ENCODE results near the gene NEK11.

The NEK11 gene

GRCh38 chr3:131200636-131201199 lies 174.0 kb downstream of the NEK11 start:
- H3K4me1 ChIP-seq (ENCODE audit: insufficient read depth, insufficient read length), result no peaks in the 10 kb centered on the region
- no peak for TF ChIP-seq YY1 (IDR thresholded peaks at IDR 0.05; ENCODE audit: insufficient read depth, insufficient read length)
- no peak for TF ChIP-seq SUZ12 (IDR thresholded peaks at IDR 0.05; ENCODE audit: extremely low read depth, insufficient read depth, insufficient read length)
- TF ChIP-seq ZNF274 (IDR thresholded peaks at IDR 0.05; ENCODE audit: low read depth, low read length), result no peak
- H3K27me3 ChIP-seq (ENCODE audit: insufficient read depth, insufficient read length), result no peaks in the 10 kb centered on the region
- peaks cover 25% of the 10 kb centered on the region for H3K9me3 ChIP-seq (ENCODE audit: insufficient read depth, low read length)
- no peak for DNase-seq (ENCODE audit: low read depth, low spot score)
- no peaks in the 10 kb centered on the region for H3K36me3 ChIP-seq (ENCODE audit: insufficient read depth, insufficient read length, low read length)
- H3K9ac ChIP-seq (ENCODE audit: insufficient read length, low read depth), result no peak overlapping the region
- H3K4me3 ChIP-seq (ENCODE audit: insufficient read length, low read depth), result no peak overlapping the region

GRCh38 chr3:131216330-131216729 lies 189.7 kb downstream of the NEK11 start:
- no peak overlapping the region for H3K9ac ChIP-seq (ENCODE audit: insufficient read length, low read depth)
- no peak for TF ChIP-seq SUZ12 (IDR thresholded peaks at IDR 0.05; ENCODE audit: extremely low read depth, insufficient read depth, insufficient read length)
- TF ChIP-seq YY1 (IDR thresholded peaks at IDR 0.05; ENCODE audit: insufficient read depth, insufficient read length), result no peak
- no peak for TF ChIP-seq ZNF274 (IDR thresholded peaks at IDR 0.05; ENCODE audit: low read depth, low read length)
- no peaks in the 10 kb centered on the region for H3K9me3 ChIP-seq (ENCODE audit: insufficient read depth, low read length)
- H3K36me3 ChIP-seq (ENCODE audit: insufficient read depth, insufficient read length, low read length), result no peaks in the 10 kb centered on the region
- H3K4me3 ChIP-seq (ENCODE audit: insufficient read length, low read depth), result no peak overlapping the region
- no peaks in the 10 kb centered on the region for H3K27me3 ChIP-seq (ENCODE audit: insufficient read depth, insufficient read length)
- no peak for DNase-seq (ENCODE audit: low read depth, low spot score)
- H3K4me1 ChIP-seq (ENCODE audit: insufficient read depth, insufficient read length), result peaks cover 2% of the 10 kb centered on the region

- DNase-seq (ENCODE audit: low read depth, low spot score), result peak; percentile 40
- peaks cover 2% of the 10 kb centered on the region for H3K4me1 ChIP-seq (ENCODE audit: insufficient read depth, insufficient read length)
- no peak overlapping the region for H3K4me3 ChIP-seq (ENCODE audit: insufficient read length, low read depth)
- no peaks in the 10 kb centered on the region for H3K36me3 ChIP-seq (ENCODE audit: insufficient read depth, insufficient read length, low read length)
- H3K27me3 ChIP-seq (ENCODE audit: insufficient read depth, insufficient read length), result no peaks in the 10 kb centered on the region
- no peak for TF ChIP-seq YY1 (IDR thresholded peaks at IDR 0.05; ENCODE audit: insufficient read depth, insufficient read length)
- TF ChIP-seq ZNF274 (IDR thresholded peaks at IDR 0.05; ENCODE audit: low read depth, low read length), result no peak
- no peak for TF ChIP-seq SUZ12 (IDR thresholded peaks at IDR 0.05; ENCODE audit: extremely low read depth, insufficient read depth, insufficient read length)
- H3K9me3 ChIP-seq (ENCODE audit: insufficient read depth, low read length), result no peaks in the 10 kb centered on the region
- H3K9ac ChIP-seq (ENCODE audit: insufficient read length, low read depth), result no peak overlapping the region
Observed at GRCh38 chr3:131216801-131217200, 190.1 kb downstream of the NEK11 start.

GRCh38 chr3:131217296-131217741 lies 190.6 kb downstream of the NEK11 start:
- H3K4me3 ChIP-seq (ENCODE audit: insufficient read length, low read depth), result no peak overlapping the region

GRCh38 chr3:131218196-131218595 lies 191.5 kb downstream of the NEK11 start:
- peaks cover 2% of the 10 kb centered on the region for H3K4me1 ChIP-seq (ENCODE audit: insufficient read depth, insufficient read length)
- no peaks in the 10 kb centered on the region for H3K36me3 ChIP-seq (ENCODE audit: insufficient read depth, insufficient read length, low read length)
- no peak for DNase-seq (ENCODE audit: low read depth, low spot score)
- H3K9ac ChIP-seq (ENCODE audit: insufficient read length, low read depth), result no peak overlapping the region
- no peaks in the 10 kb centered on the region for H3K9me3 ChIP-seq (ENCODE audit: insufficient read depth, low read length)
- no peak overlapping the region for H3K4me3 ChIP-seq (ENCODE audit: insufficient read length, low read depth)
- TF ChIP-seq YY1 (IDR thresholded peaks at IDR 0.05; ENCODE audit: insufficient read depth, insufficient read length) (no peak), SUZ12 (IDR thresholded peaks at IDR 0.05; ENCODE audit: extremely low read depth, insufficient read depth, insufficient read length) (no peak), ZNF274 (IDR thresholded peaks at IDR 0.05; ENCODE audit: low read depth, low read length) (no peak)
- H3K27me3 ChIP-seq (ENCODE audit: insufficient read depth, insufficient read length), result no peaks in the 10 kb centered on the region

More at GRCh38 chr3:131217296-131217741, 190.6 kb downstream of the NEK11 start:
- TF ChIP-seq YY1 (IDR thresholded peaks at IDR 0.05; ENCODE audit: insufficient read depth, insufficient read length), result no peak
- no peak for TF ChIP-seq SUZ12 (IDR thresholded peaks at IDR 0.05; ENCODE audit: extremely low read depth, insufficient read depth, insufficient read length)
- TF ChIP-seq ZNF274 (IDR thresholded peaks at IDR 0.05; ENCODE audit: low read depth, low read length), result no peak
- peaks cover 2% of the 10 kb centered on the region for H3K4me1 ChIP-seq (ENCODE audit: insufficient read depth, insufficient read length)
- H3K9ac ChIP-seq (ENCODE audit: insufficient read length, low read depth), result no peak overlapping the region
- no peaks in the 10 kb centered on the region for H3K27me3 ChIP-seq (ENCODE audit: insufficient read depth, insufficient read length)
- no peaks in the 10 kb centered on the region for H3K9me3 ChIP-seq (ENCODE audit: insufficient read depth, low read length)
- no peak for DNase-seq (ENCODE audit: low read depth, low spot score)
- H3K36me3 ChIP-seq (ENCODE audit: insufficient read depth, insufficient read length, low read length), result no peaks in the 10 kb centered on the region

GRCh38 chr3:131221731-131222130 lies 195.1 kb downstream of the NEK11 start:
- Histone ChIP-seq H3K4me1 (ENCODE audit: insufficient read depth, insufficient read length) (peaks cover 2% of the 10 kb centered on the region), H3K36me3 (ENCODE audit: insufficient read depth, insufficient read length, low read length) (no peaks in the 10 kb centered on the region), H3K9ac (ENCODE audit: insufficient read length, low read depth) (no peak overlapping the region), H3K27me3 (ENCODE audit: insufficient read depth, insufficient read length) (no peaks in the 10 kb centered on the region), H3K4me3 (ENCODE audit: insufficient read length, low read depth) (no peak overlapping the region), H3K9me3 (ENCODE audit: insufficient read depth, low read length) (no peaks in the 10 kb centered on the region)
- DNase-seq (ENCODE audit: low read depth, low spot score), result no peak
- TF ChIP-seq YY1 (IDR thresholded peaks at IDR 0.05; ENCODE audit: insufficient read depth, insufficient read length), result no peak
- no peak for TF ChIP-seq ZNF274 (IDR thresholded peaks at IDR 0.05; ENCODE audit: low read depth, low read length)
- no peak for TF ChIP-seq SUZ12 (IDR thresholded peaks at IDR 0.05; ENCODE audit: extremely low read depth, insufficient read depth, insufficient read length)

- Histone ChIP-seq H3K4me1 (ENCODE audit: insufficient read depth, insufficient read length) (no peaks in the 10 kb centered on the region), H3K9me3 (ENCODE audit: insufficient read depth, low read length) (no peaks in the 10 kb centered on the region), H3K27me3 (ENCODE audit: insufficient read depth, insufficient read length) (no peaks in the 10 kb centered on the region), H3K4me3 (ENCODE audit: insufficient read length, low read depth) (no peak overlapping the region), H3K9ac (ENCODE audit: insufficient read length, low read depth) (no peak overlapping the region), H3K36me3 (ENCODE audit: insufficient read depth, insufficient read length, low read length) (no peaks in the 10 kb centered on the region)
- TF ChIP-seq ZNF274 (IDR thresholded peaks at IDR 0.05; ENCODE audit: low read depth, low read length) (no peak), SUZ12 (IDR thresholded peaks at IDR 0.05; ENCODE audit: extremely low read depth, insufficient read depth, insufficient read length) (no peak), YY1 (IDR thresholded peaks at IDR 0.05; ENCODE audit: insufficient read depth, insufficient read length) (no peak)
- no peak for DNase-seq (ENCODE audit: low read depth, low spot score)
Observed at GRCh38 chr3:131222599-131222998, 195.9 kb downstream of the NEK11 start.

Data from NT2/D1 (cell line).